ENCODE results near the gene NTF3.

The NTF3 gene

GRCh38 chr12:5497329-5498053 lies 65.6 kb downstream of the NTF3 start:
- peaks cover 13% of the 10 kb centered on the region for H3K4me1 ChIP-seq (ENCODE audit: control insufficient read depth, low read length)
- no peak for TF ChIP-seq CTCF (IDR thresholded peaks at IDR 0.05; ENCODE audit: low read depth, low read length, poor library complexity, severe bottlenecking)
- TF ChIP-seq EZH2phosphoT487 (IDR thresholded peaks at IDR 0.05; ENCODE audit: borderline replicate concordance, low read length), result no peak

GRCh38 chr12:5498076-5498475 lies 66.2 kb downstream of the NTF3 start:
- Histone ChIP-seq H3K27me3 (ENCODE audit: control insufficient read depth, low read length) (no peaks in the 10 kb centered on the region), H4K20me1 (ENCODE audit: control insufficient read depth, insufficient read depth, low read depth, low read length) (no peaks in the 10 kb centered on the region), H3K79me2 (ENCODE audit: control insufficient read depth, low read length) (no peaks in the 10 kb centered on the region), H3K4me3 (ENCODE audit: low read length) (no peak overlapping the region), H3K4me2 (ENCODE audit: low read length) (no peak overlapping the region), H3F3A (ENCODE audit: control insufficient read depth, insufficient read depth) (no peaks in the 10 kb centered on the region), H3K36me3 (ENCODE audit: control insufficient read depth, low read length) (no peaks in the 10 kb centered on the region), H3K27ac (ENCODE audit: low read depth, low read length) (no peak overlapping the region), H3K9me3 (ENCODE audit: control insufficient read depth, insufficient read depth, low read length) (no peaks in the 10 kb centered on the region), H3K4me1 (ENCODE audit: control insufficient read depth, low read length) (peaks cover 13% of the 10 kb centered on the region), H3K9me2 (replicated peaks; ENCODE audit: control insufficient read depth, low read length) (no peaks in the 10 kb centered on the region; the same call in 1 of the 2 replicates)
- TF ChIP-seq CTCF (IDR thresholded peaks at IDR 0.05; ENCODE audit: low read depth, low read length, poor library complexity, severe bottlenecking) (no peak), EZH2phosphoT487 (IDR thresholded peaks at IDR 0.05; ENCODE audit: borderline replicate concordance, low read length) (no peak)

More at GRCh38 chr12:5497329-5498053, 65.6 kb downstream of the NTF3 start:
- Histone ChIP-seq H4K20me1 (ENCODE audit: control insufficient read depth, insufficient read depth, low read depth, low read length) (no peaks in the 10 kb centered on the region), H3K79me2 (ENCODE audit: control insufficient read depth, low read length) (no peaks in the 10 kb centered on the region), H3K9me3 (ENCODE audit: control insufficient read depth, insufficient read depth, low read length) (no peaks in the 10 kb centered on the region), H3K27me3 (ENCODE audit: control insufficient read depth, low read length) (no peaks in the 10 kb centered on the region), H3F3A (ENCODE audit: control insufficient read depth, insufficient read depth) (no peaks in the 10 kb centered on the region), H3K36me3 (ENCODE audit: control insufficient read depth, low read length) (no peaks in the 10 kb centered on the region), H3K4me3 (ENCODE audit: low read length) (no peak overlapping the region), H3K4me2 (ENCODE audit: low read length) (no peak overlapping the region), H3K27ac (ENCODE audit: low read depth, low read length) (no peak overlapping the region), H3K9me2 (replicated peaks; ENCODE audit: control insufficient read depth, low read length) (no peaks in the 10 kb centered on the region; the same call in 1 of the 2 replicates)

- no peak overlapping the region for H3K27ac ChIP-seq (ENCODE audit: low read depth, low read length)
- no peaks in the 10 kb centered on the region for H4K20me1 ChIP-seq (ENCODE audit: control insufficient read depth, insufficient read depth, low read depth, low read length)
- TF ChIP-seq EZH2phosphoT487 (IDR thresholded peaks at IDR 0.05; ENCODE audit: borderline replicate concordance, low read length) (no peak), CTCF (IDR thresholded peaks at IDR 0.05; ENCODE audit: low read depth, low read length, poor library complexity, severe bottlenecking) (no peak)
- H3K27me3 ChIP-seq (ENCODE audit: control insufficient read depth, low read length), result no peaks in the 10 kb centered on the region
- no peak overlapping the region for H3K4me2 ChIP-seq (ENCODE audit: low read length)
- no peak overlapping the region for H3K4me3 ChIP-seq (ENCODE audit: low read length)
- H3K9me3 ChIP-seq (ENCODE audit: control insufficient read depth, insufficient read depth, low read length), result no peaks in the 10 kb centered on the region
- H3K4me1 ChIP-seq (ENCODE audit: control insufficient read depth, low read length), result peaks cover 13% of the 10 kb centered on the region
- H3K36me3 ChIP-seq (ENCODE audit: control insufficient read depth, low read length), result no peaks in the 10 kb centered on the region
- H3K79me2 ChIP-seq (ENCODE audit: control insufficient read depth, low read length), result no peaks in the 10 kb centered on the region
- H3K9me2 ChIP-seq (replicated peaks; ENCODE audit: control insufficient read depth, low read length), result no peaks in the 10 kb centered on the region; the same call in 1 of the 2 replicates
- no peaks in the 10 kb centered on the region for H3F3A ChIP-seq (ENCODE audit: control insufficient read depth, insufficient read depth)
Measured at GRCh38 chr12:5498806-5499205, 66.9 kb downstream of the NTF3 start.
